H9 (cell line): ENCODE results near the gene FMOD. TPM values are rescaled to one million over a fixed set of nuclear protein-coding genes. Genes with fewer than 3 reads are reported as not detected.

Source experiments
- DNase-seq: peaks from one replicate; pipeline ENCODE4 v3.0.0-alpha.2; 2017
- H2AFZ ChIP-seq: one replicate; pipeline ENCODE4 v1.6.1; 2013; ENCODE audit warnings: mild to moderate bottlenecking, low read length, control low read depth, moderate library complexity
- H2AK5ac ChIP-seq: 2 replicates; pipeline ENCODE4 v1.6.1; 2013; ENCODE audit warnings: low read length, control low read depth, mixed read lengths; ENCODE audit not compliant: insufficient read length
- H2BK120ac ChIP-seq: one replicate; pipeline ENCODE4 v1.6.1; 2013; ENCODE audit warnings: low read depth, mild to moderate bottlenecking, low read length, control low read depth, inconsistent platforms; ENCODE audit not compliant: poor library complexity, severe bottlenecking
- H2BK12ac ChIP-seq: 2 replicates; pipeline ENCODE4 v1.6.1; 2013; ENCODE audit warnings: low read length, control low read depth, mixed read lengths, low read depth; ENCODE audit not compliant: insufficient read length
- H2BK15ac ChIP-seq: 2 replicates; pipeline ENCODE4 v1.6.1; 2013; ENCODE audit warnings: low read depth, low read length, control low read depth
- H2BK20ac ChIP-seq: one replicate; pipeline ENCODE4 v1.6.1; 2013; ENCODE audit warnings: low read depth, mild to moderate bottlenecking, low read length, control low read depth, inconsistent platforms; ENCODE audit not compliant: poor library complexity, severe bottlenecking
- H2BK5ac ChIP-seq: 2 replicates; pipeline ENCODE4 v1.6.1; 2013; ENCODE audit warnings: low read length, control low read depth, mixed read lengths; ENCODE audit not compliant: insufficient read length
- H3K14ac ChIP-seq: 2 replicates; pipeline ENCODE4 v1.6.1; 2013; ENCODE audit warnings: low read length, control low read depth; ENCODE audit not compliant: insufficient read depth
- H3K18ac ChIP-seq: 2 replicates; pipeline ENCODE4 v1.6.1; 2013; ENCODE audit warnings: low read depth, mild to moderate bottlenecking, mixed read lengths, low read length, control low read depth; ENCODE audit not compliant: insufficient read length
- H3K23ac ChIP-seq: 2 replicates; pipeline ENCODE4 v1.6.1; 2013; ENCODE audit warnings: low read length, control low read depth, mixed read lengths, low read depth; ENCODE audit not compliant: insufficient read length
- H3K23me2 ChIP-seq: 2 replicates; pipeline ENCODE4 v1.6.1; 2013; ENCODE audit warnings: low read depth, mild to moderate bottlenecking, mixed read lengths, low read length, control low read depth; ENCODE audit not compliant: insufficient read length, poor library complexity, severe bottlenecking
- H3K27ac ChIP-seq: 2 replicates; pipeline ENCODE4 v1.5.1; 2013; ENCODE audit warnings: low read length, control low read depth, mixed read lengths, low read depth; ENCODE audit not compliant: insufficient read length
- H3K27me3 ChIP-seq: 2 replicates; pipeline ENCODE4 v1.6.1; 2013; ENCODE audit warnings: low read length, control low read depth, inconsistent platforms; ENCODE audit not compliant: insufficient read depth
- H3K4ac ChIP-seq: 2 replicates; pipeline ENCODE4 v1.6.1; 2013; ENCODE audit warnings: low read depth, mild to moderate bottlenecking, control low read depth, inconsistent platforms, low read length, moderate library complexity
- H3K4me1 ChIP-seq: 2 replicates; pipeline ENCODE4 v1.6.1; 2013; ENCODE audit warnings: low read length, control low read depth, inconsistent platforms; ENCODE audit not compliant: insufficient read depth
- H3K4me2 ChIP-seq: 2 replicates; pipeline ENCODE4 v1.6.1; 2013; ENCODE audit warnings: low read length, control low read depth, mixed read lengths; ENCODE audit not compliant: insufficient read length, insufficient read depth
- H3K56ac ChIP-seq: 2 replicates; pipeline ENCODE4 v1.6.1; 2013; ENCODE audit warnings: low read depth, mild to moderate bottlenecking, mixed read lengths, low read length, control low read depth; ENCODE audit not compliant: insufficient read length
- H3K79me1 ChIP-seq: 2 replicates; pipeline ENCODE4 v1.6.1; 2013; ENCODE audit warnings: low read depth, mild to moderate bottlenecking, moderate library complexity, low read length, control low read depth, inconsistent platforms; ENCODE audit not compliant: insufficient read depth, poor library complexity, severe bottlenecking
- H3K79me2 ChIP-seq: 2 replicates; pipeline ENCODE4 v1.6.1; 2013; ENCODE audit warnings: low read length, control low read depth, inconsistent platforms; ENCODE audit not compliant: insufficient read depth
- H3K9ac ChIP-seq: 2 replicates; pipeline ENCODE4 v1.6.1; 2013; ENCODE audit warnings: low read length, control low read depth, mixed read lengths; ENCODE audit not compliant: insufficient read length; ENCODE audit errors: extremely low read depth
- H3K9me3 ChIP-seq: one replicate; pipeline ENCODE4 v1.6.1; 2013; ENCODE audit warnings: low read depth, low read length, inconsistent platforms; ENCODE audit not compliant: control insufficient read depth
- H3T11ph ChIP-seq: one replicate; pipeline ENCODE4 v1.6.1; 2013; ENCODE audit warnings: mild to moderate bottlenecking, low read length, control low read depth, inconsistent platforms
- H4K20me1 ChIP-seq: one replicate; pipeline ENCODE4 v1.6.1; 2013; ENCODE audit not compliant: control insufficient read depth, insufficient read length, insufficient read depth
- H4K5ac ChIP-seq: 2 replicates; pipeline ENCODE4 v1.6.1; 2013; ENCODE audit warnings: low read depth, mild to moderate bottlenecking, mixed read lengths, low read length, control low read depth; ENCODE audit not compliant: insufficient read length
- H4K8ac ChIP-seq: replicated peaks from 2 replicates; pipeline ENCODE4 v1.6.1; 2013; ENCODE audit warnings: low read length, control low read depth, mixed read lengths, low read depth; ENCODE audit not compliant: insufficient read length
- H4K91ac ChIP-seq: 2 replicates; pipeline ENCODE4 v1.6.1; 2013; ENCODE audit warnings: low read depth, mild to moderate bottlenecking, moderate library complexity, mixed read lengths, low read length, control low read depth; ENCODE audit not compliant: insufficient read length
- H3K27ac Mint-ChIP-seq, 3 experiments: 2 replicates in 2 of 3; 3 replicates in 1 of 3; pipeline ENCODE4 v1.8.0; 2020 to 2021; ENCODE audit warnings: mixed read lengths in 3 of 3, mild to moderate bottlenecking in 1 of 3, moderate library complexity in 1 of 3
- H3K27me3 Mint-ChIP-seq: 2 replicates; pipeline ENCODE4 v1.8.0; 2021; ENCODE audit warnings: low read depth, mild to moderate bottlenecking, moderate library complexity, mixed read lengths
- H3K36me3 Mint-ChIP-seq, 3 experiments: 2 replicates in 2 of 3; 3 replicates in 1 of 3; pipeline ENCODE4 v1.8.0; 2020 to 2021; ENCODE audit warnings: low read depth in 3 of 3, mixed read lengths in 3 of 3; ENCODE audit not compliant: insufficient read depth in 1 of 3
- H3K4me1 Mint-ChIP-seq, 2 experiments: 2 replicates each; pipeline ENCODE4 v1.8.0; 2020; ENCODE audit warnings: mixed read lengths in 2 of 2
- H3K4me3 Mint-ChIP-seq, 2 experiments: 2 replicates in 1 of 2; 3 replicates in 1 of 2; pipeline ENCODE4 v1.8.0; 2020 to 2021; ENCODE audit warnings: mild to moderate bottlenecking in 2 of 2, mixed read lengths in 2 of 2, moderate library complexity in 1 of 2
- H3K9me3 Mint-ChIP-seq, 2 experiments: 2 replicates in 1 of 2; 3 replicates in 1 of 2; pipeline ENCODE4 v1.8.0; 2020; ENCODE audit warnings: mild to moderate bottlenecking in 2 of 2, mixed read lengths in 2 of 2, moderate library complexity in 1 of 2
- CTCF ChIP-seq: fragments of 200-600 bp; sonication (generic); conservative IDR thresholded peaks from 3 replicates; pipeline ENCODE4 v1.8.0; 2021; ENCODE audit warnings: antibody characterized with exemption, mild to moderate bottlenecking
- WGBS: extraction: QIAGEN DNeasy Blood & Tissue Kit; methylation state at CpG from one replicate; pipeline ENCODE4 v1.1.7; 2013; ENCODE audit warnings: missing lambda C conversion rate, low lambda C conversion rate, mixed read lengths; ENCODE audit not compliant: insufficient read length; ENCODE audit errors: extremely low coverage; 5-methylcytosine and 5-hydroxymethylcytosine counted together
- total RNA-seq: library from RNA; stranded (reverse); gene quantifications from 2 replicates; pipeline ENCODE4 v1.2.1, GENCODE V29; 2021

Gene FMOD
- total RNA-seq, 1 experiment from 2014 or later = not detected

DNA sequence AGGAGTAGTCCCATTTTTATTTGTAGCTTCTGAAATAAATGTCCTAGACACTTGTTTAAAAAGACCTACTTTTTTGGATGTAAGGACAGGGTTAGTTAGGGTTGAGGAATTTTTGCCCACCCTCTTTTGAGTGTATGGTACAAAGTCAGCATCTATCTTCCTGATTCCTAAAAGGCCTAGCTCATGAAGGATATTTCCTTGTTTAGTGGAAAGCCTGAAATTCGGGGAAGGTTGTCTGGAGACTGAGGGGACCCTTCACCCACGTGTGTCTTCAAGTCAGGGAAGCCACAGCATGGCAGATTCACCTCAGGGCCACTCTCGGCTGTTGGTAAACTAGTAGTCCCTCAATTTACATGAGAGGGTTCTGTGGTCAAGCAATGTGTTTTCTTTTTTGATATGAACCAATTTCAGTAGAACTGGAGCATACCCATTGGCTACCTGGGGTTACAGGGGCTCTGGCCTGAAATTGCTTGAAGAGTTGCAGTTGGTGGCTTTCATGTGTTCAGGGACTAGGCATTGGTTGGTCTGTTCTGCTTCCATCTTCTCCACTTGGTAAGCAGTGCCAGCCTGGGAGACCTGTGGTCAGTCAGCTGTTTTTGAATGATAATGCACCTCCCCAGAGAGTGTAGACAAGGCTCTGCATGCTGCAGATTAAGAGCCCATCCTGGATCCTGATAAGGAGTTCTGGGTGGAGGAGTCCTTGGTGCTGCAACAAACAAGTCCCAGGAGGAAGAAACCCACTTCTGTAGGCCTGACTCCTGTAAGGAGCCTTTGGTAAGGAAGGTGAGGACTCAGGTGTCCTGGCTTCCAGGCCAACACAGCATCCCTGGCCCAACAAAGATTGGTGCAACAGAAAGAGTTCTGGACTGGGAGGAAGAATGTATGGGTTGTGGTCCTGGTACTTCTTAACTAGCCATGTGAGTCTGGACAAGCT, 39.3 kb downstream of the FMOD start:
- Histone ChIP-seq H4K8ac (no peak overlapping the region), H3K23me2 (peaks cover 3% of the 10 kb centered on the region), H3K4me1 (peaks cover 10% of the 10 kb centered on the region), H3K79me2 (no peaks in the 10 kb centered on the region), H4K91ac (no peak overlapping the region), H3K23ac (no peak overlapping the region), H3K14ac (no peak overlapping the region), H3K56ac (no peak overlapping the region), H2BK12ac (no peak overlapping the region), H2BK5ac (no peak overlapping the region), H3K4ac (no peak overlapping the region), H2BK120ac (no peak overlapping the region), H3K9ac (no peak overlapping the region), H2BK20ac (no peak overlapping the region), H3K79me1 (no peaks in the 10 kb centered on the region), H4K20me1 (no peaks in the 10 kb centered on the region), H4K5ac (no peak overlapping the region), H3K27ac (no peak overlapping the region), H2AK5ac (no peak overlapping the region), H3K27me3 (peaks cover 50% of the 10 kb centered on the region), H3T11ph (no peak overlapping the region), H2AFZ (no peak overlapping the region), H3K9me3 (no peaks in the 10 kb centered on the region), H3K4me2 (no peak overlapping the region), H3K18ac (no peak overlapping the region), H2BK15ac (no peak overlapping the region)
- peaks cover 34 to 41% of the 10 kb centered on the region in 2 experiments for H3K4me1 Mint-ChIP-seq
- WGBS = no CpG with 5 or more reads among the region's 3 CpGs
- H3K4me3 Mint-ChIP-seq = no peak overlapping the region
- DNase-seq = no peak
- peaks cover 0 to 3% (median 0%) of the 10 kb centered on the region in 3 experiments; a peak in 2 of 7 replicates for H3K36me3 Mint-ChIP-seq
- H3K27ac Mint-ChIP-seq = no peak overlapping the region
- H3K9me3 Mint-ChIP-seq = no peaks in the 10 kb centered on the region
- TF ChIP-seq CTCF = no peak
- H3K27me3 Mint-ChIP-seq = peaks cover 97% of the 10 kb centered on the region
